Measurements from ENCODE around the gene HEXD.
"Not testable (repeated sequence)": the region's sequence is repeated elsewhere in the genome, so short reads cannot be mapped to it uniquely, and the experiment has no call there.

Gene HEXD

DNA sequence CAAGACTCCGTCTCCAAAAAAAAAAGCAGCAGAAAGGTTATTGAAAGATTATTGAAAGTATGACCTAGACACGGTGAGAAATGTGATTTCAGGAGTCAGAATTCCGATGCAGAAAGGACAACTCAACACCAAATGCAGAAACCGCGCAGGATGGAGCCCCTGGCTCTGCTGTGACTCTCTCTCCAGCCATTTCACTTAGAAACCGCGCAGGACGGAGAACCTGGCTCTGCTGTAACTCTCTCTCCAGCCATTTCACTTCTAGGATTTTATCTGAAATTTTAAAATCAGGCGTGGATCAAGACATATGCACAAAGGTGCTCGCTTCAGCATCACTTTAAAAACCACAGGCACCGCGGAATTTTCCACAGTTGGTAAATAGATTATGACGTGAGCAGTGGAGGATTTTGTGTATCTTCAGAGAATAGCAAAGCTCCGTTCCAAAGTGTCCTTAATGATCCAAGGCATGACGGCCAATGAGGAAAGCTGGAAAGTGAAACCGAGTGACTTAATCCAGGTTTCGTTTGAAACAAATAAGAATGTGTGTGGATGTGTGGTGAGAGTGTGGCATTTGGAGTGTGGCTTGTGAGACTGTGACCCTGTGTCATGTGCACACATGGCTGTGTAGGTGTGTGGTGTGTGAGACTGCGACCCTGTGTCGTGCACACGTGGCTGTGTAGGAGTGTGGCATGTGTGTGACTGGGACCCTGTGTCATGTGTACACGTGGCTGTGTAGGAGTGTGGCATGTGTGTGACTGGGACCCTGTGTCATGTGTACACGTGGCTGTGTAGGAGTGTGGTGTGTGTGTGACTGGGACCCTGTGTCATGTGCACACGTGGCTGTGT lies 37.1 kb upstream of the HEXD start:
- Histone ChIP-seq H3K27me3 (ENCODE audit: control insufficient read depth, low read length) (no peaks in the 10 kb centered on the region), H3K27ac (ENCODE audit: low read depth, low read length) (no peak overlapping the region), H4K20me1 (ENCODE audit: control insufficient read depth, insufficient read depth, low read depth, low read length) (no peaks in the 10 kb centered on the region), H3K9me2 (replicated peaks; ENCODE audit: control insufficient read depth, low read length) (no peaks in the 10 kb centered on the region), H3K4me1 (ENCODE audit: control insufficient read depth, low read length) (no peaks in the 10 kb centered on the region), H3K9me3 (ENCODE audit: control insufficient read depth, insufficient read depth, low read length) (no peaks in the 10 kb centered on the region), H3F3A (ENCODE audit: control insufficient read depth, insufficient read depth) (no peaks in the 10 kb centered on the region), H3K4me2 (ENCODE audit: low read length) (no peak overlapping the region), H3K36me3 (ENCODE audit: control insufficient read depth, low read length) (no peaks in the 10 kb centered on the region), H3K4me3 (ENCODE audit: low read length) (no peak overlapping the region), H3K79me2 (ENCODE audit: control insufficient read depth, low read length) (no peaks in the 10 kb centered on the region)
- TF ChIP-seq, protein P1, sequence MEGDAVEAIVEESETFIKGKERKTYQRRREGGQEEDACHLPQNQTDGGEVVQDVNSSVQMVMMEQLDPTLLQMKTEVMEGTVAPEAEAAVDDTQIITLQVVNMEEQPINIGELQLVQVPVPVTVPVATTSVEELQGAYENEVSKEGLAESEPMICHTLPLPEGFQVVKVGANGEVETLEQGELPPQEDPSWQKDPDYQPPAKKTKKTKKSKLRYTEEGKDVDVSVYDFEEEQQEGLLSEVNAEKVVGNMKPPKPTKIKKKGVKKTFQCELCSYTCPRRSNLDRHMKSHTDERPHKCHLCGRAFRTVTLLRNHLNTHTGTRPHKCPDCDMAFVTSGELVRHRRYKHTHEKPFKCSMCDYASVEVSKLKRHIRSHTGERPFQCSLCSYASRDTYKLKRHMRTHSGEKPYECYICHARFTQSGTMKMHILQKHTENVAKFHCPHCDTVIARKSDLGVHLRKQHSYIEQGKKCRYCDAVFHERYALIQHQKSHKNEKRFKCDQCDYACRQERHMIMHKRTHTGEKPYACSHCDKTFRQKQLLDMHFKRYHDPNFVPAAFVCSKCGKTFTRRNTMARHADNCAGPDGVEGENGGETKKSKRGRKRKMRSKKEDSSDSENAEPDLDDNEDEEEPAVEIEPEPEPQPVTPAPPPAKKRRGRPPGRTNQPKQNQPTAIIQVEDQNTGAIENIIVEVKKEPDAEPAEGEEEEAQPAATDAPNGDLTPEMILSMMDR (IDR thresholded peaks at IDR 0.05; ENCODE audit: low read depth, low read length, poor library complexity, severe bottlenecking) = no peak
- no peak for TF ChIP-seq EZH2phosphoT487 (IDR thresholded peaks at IDR 0.05; ENCODE audit: borderline replicate concordance, low read length)

DNA sequence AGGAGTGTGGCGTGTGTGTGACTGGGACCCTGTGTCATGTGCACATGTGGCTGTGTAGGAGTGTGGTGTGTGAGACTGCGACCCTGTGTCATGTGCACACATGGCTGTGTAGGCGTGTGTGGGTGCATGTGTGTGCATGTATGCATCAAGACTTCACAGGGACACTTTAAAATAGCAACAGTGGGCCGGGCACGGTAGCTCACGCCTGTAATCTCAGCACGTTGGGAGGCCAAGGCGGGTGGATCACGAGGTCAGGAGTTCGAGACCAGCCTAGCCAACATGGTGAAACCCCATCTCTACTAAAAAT lies 36.5 kb upstream of the HEXD start:
- H3K27me3 ChIP-seq (ENCODE audit: control insufficient read depth, low read length); H3K36me3 ChIP-seq (ENCODE audit: control insufficient read depth, low read length); H3K9me2 ChIP-seq (replicated peaks; ENCODE audit: control insufficient read depth, low read length); H3K79me2 ChIP-seq (ENCODE audit: control insufficient read depth, low read length); H3K27ac ChIP-seq (ENCODE audit: low read depth, low read length); H3K9me3 ChIP-seq (ENCODE audit: control insufficient read depth, insufficient read depth, low read length); H4K20me1 ChIP-seq (ENCODE audit: control insufficient read depth, insufficient read depth, low read depth, low read length); H3K4me2 ChIP-seq (ENCODE audit: low read length); H3F3A ChIP-seq (ENCODE audit: control insufficient read depth, insufficient read depth); H3K4me3 ChIP-seq (ENCODE audit: low read length); H3K4me1 ChIP-seq (ENCODE audit: control insufficient read depth, low read length): not testable (repeated sequence)

DNA sequence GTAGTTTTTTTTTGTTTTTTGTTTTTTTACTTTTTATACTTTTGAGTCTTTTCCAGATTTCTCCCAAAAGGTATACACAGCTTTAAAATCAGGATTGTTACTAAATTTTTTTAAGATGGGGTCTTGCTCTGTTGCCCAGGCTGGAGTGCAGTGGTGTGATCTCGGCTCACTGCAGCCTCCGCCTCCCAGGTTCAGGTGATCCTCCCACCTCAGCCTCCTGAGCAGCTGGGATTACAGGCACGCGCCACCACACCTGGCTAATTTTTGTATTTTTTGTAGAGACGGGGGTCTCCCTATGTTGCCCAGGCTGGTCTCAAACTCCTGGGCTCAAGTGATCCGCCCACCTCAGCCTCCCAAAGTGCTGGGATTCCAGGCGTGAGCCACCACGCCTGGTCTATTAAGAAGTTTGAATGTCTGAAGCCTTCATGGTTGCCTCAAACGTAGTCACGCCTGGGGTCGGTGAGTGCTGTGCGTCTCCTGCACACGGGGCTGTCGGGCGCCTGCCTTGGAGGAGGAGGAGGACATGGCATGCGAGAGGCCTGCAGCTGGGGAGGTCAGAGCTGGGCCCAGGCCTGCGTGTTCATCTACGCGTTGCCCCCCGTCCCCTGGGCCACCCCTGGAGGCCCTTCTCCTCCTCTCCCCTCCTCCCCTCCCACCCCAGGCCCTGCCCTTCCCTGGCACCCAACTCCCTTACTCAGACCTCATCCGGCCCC lies 35.8 kb upstream of the HEXD start:
- H3K4me2 ChIP-seq (ENCODE audit: low read length); H3K27me3 ChIP-seq (ENCODE audit: control insufficient read depth, low read length); H3K36me3 ChIP-seq (ENCODE audit: control insufficient read depth, low read length); H3K9me2 ChIP-seq (replicated peaks; ENCODE audit: control insufficient read depth, low read length); H3K4me3 ChIP-seq (ENCODE audit: low read length); H3K27ac ChIP-seq (ENCODE audit: low read depth, low read length); H3K9me3 ChIP-seq (ENCODE audit: control insufficient read depth, insufficient read depth, low read length); H3F3A ChIP-seq (ENCODE audit: control insufficient read depth, insufficient read depth); H3K79me2 ChIP-seq (ENCODE audit: control insufficient read depth, low read length); H3K4me1 ChIP-seq (ENCODE audit: control insufficient read depth, low read length); H4K20me1 ChIP-seq (ENCODE audit: control insufficient read depth, insufficient read depth, low read depth, low read length): not testable (repeated sequence)

DNA sequence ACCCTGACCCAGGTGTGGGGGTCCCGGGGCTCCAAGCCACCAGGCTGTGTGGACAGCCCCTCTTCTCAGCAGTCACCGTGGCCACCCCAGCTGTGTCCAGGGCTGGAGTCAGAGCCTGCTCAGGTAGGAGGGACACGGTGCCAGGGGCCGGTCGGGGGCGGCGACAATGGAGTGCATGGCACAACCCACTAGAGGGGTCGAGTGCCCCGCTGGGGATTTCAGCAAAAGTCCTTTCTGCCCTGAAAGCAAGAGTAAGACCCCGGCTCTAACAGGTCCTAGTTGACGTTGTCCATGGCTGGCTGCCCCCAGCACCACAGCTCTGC lies 35.3 kb upstream of the HEXD start:
- no peak overlapping the region for H3K4me2 ChIP-seq (ENCODE audit: low read length)
- H4K20me1 ChIP-seq (ENCODE audit: control insufficient read depth, insufficient read depth, low read depth, low read length) = no peaks in the 10 kb centered on the region
- H3F3A ChIP-seq (ENCODE audit: control insufficient read depth, insufficient read depth) = no peaks in the 10 kb centered on the region
- H3K27ac ChIP-seq (ENCODE audit: low read depth, low read length) = no peak overlapping the region
- no peak overlapping the region for H3K4me3 ChIP-seq (ENCODE audit: low read length)
- H3K36me3 ChIP-seq (ENCODE audit: control insufficient read depth, low read length) = no peaks in the 10 kb centered on the region
- no peaks in the 10 kb centered on the region for H3K79me2 ChIP-seq (ENCODE audit: control insufficient read depth, low read length)
- H3K9me2 ChIP-seq (replicated peaks; ENCODE audit: control insufficient read depth, low read length) = no peaks in the 10 kb centered on the region
- H3K4me1 ChIP-seq (ENCODE audit: control insufficient read depth, low read length) = no peaks in the 10 kb centered on the region
- TF ChIP-seq, protein P1 (IDR thresholded peaks at IDR 0.05; ENCODE audit: low read depth, low read length, poor library complexity, severe bottlenecking) = no peak
- TF ChIP-seq EZH2phosphoT487 (IDR thresholded peaks at IDR 0.05; ENCODE audit: borderline replicate concordance, low read length) = no peak
- H3K9me3 ChIP-seq (ENCODE audit: control insufficient read depth, insufficient read depth, low read length) = no peaks in the 10 kb centered on the region
- no peaks in the 10 kb centered on the region for H3K27me3 ChIP-seq (ENCODE audit: control insufficient read depth, low read length)
